GM23248 (cell line): ENCODE measurements around the gene FCHSD1.

Source experiments
- EZH2 ChIP-seq: fragments of 200-600 bp; sonication (generic); IDR thresholded peaks from 2 replicates; pipeline ENCODE4 v1.6.1; 2018; ENCODE audit warnings: antibody characterized with exemption, mild to moderate bottlenecking; ENCODE audit not compliant: insufficient read depth, poor library complexity, severe bottlenecking
- EZH2phosphoT487 ChIP-seq: fragments of 200-600 bp; sonication (generic); IDR thresholded peaks from 2 replicates; pipeline ENCODE4 v1.6.1; 2018; ENCODE audit warnings: antibody characterized with exemption, moderate library complexity, mild to moderate bottlenecking, low read depth; ENCODE audit not compliant: insufficient read depth

DNA sequence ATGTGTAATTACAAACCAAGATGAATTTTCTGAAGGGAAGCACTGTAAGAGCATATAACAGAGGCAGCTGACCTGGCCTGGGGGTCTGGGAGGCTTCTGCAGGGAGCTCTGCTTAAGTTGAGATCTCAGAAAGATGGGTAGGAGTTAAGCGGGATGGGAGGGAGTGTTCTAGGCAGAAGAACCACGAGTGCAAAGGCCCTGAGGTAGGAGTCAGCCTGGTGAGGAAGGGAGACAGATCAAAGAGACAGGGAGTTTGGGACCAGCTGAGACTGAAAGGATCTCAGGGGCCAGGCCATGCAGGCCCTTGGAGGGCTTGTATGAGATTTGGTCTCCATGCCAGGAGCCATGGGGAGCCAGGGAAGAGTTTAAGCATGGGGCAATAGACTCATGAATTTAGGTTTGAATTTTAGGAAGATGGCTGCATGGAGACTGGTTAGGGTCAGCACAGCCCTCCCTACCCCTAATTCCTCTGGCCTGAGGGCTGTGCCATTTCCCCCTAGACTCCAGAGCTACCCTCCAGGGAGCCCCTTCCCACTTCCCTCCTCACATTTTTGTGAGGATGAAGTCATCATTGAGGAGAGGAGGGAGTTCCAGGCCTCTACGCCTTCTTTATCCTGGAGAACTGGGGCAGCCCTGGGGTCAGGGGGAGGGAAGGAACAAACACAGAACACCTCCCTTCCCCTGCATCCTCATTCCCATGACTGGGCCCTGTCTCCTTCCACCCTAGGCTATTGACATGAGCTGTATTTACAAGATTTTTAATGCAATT, 35.6 kb upstream of the FCHSD1 start:
- TF ChIP-seq EZH2, result no peak
- no peak for TF ChIP-seq EZH2phosphoT487
